Aorta (tissue), 5 donors: Measurements from ENCODE around the gene CCDC18. TPM values are rescaled to one million over a fixed set of nuclear protein-coding genes. Genes with fewer than 3 reads are reported as not detected.
"Not testable (repeated sequence)": the region's sequence is repeated elsewhere in the genome, so short reads cannot be mapped to it uniquely, and the experiment has no call there.

Experiments used
- ATAC-seq: fragments of 200-7000 bp; cut with Tn5 transposase; one replicate; pipeline ENCODE4 v1.9.1; 2022; ENCODE audit warnings: moderate library complexity; ENCODE audit not compliant: low FRiP score
- DNase-seq, 2 donors: peaks; one replicate each; pipeline ENCODE4 v3.0.0-alpha.2; 2020
- H3K27ac ChIP-seq, 2 donors: one replicate each; pipeline ENCODE4 v1.5.1; 2013; ENCODE audit warnings: low read length in 2 of 2, mild to moderate bottlenecking in 2 of 2, moderate library complexity in 2 of 2, control low read depth in 1 of 2, inconsistent platforms in 1 of 2, low read depth in 1 of 2
- H3K27me3 ChIP-seq, 2 donors: one replicate each; pipeline ENCODE4 v1.6.1; 2013; ENCODE audit warnings: control low read depth in 1 of 2, low read length in 1 of 2, mild to moderate bottlenecking in 1 of 2, moderate library complexity in 1 of 2; ENCODE audit not compliant: insufficient read depth in 2 of 2, control insufficient read depth in 1 of 2
- H3K36me3 ChIP-seq, 2 donors: one replicate each; pipeline ENCODE4 v1.6.1; 2013; ENCODE audit warnings: control low read depth in 1 of 2, low read length in 1 of 2, mild to moderate bottlenecking in 1 of 2; ENCODE audit not compliant: insufficient read depth in 2 of 2, control insufficient read depth in 1 of 2
- H3K4me1 ChIP-seq, 2 donors: one replicate each; pipeline ENCODE4 v1.6.1; 2013; ENCODE audit warnings: low read length in 2 of 2, control low read depth in 1 of 2, mild to moderate bottlenecking in 1 of 2, moderate library complexity in 1 of 2; ENCODE audit not compliant: insufficient read depth in 2 of 2, control insufficient read depth in 1 of 2
- H3K4me3 ChIP-seq, 2 donors: one replicate each; pipeline ENCODE4 v1.5.1; 2013; ENCODE audit warnings: low read length in 2 of 2, control low read depth in 1 of 2, mild to moderate bottlenecking in 1 of 2
- H3K9me3 ChIP-seq: one replicate; pipeline ENCODE4 v1.6.1; 2013; ENCODE audit warnings: mild to moderate bottlenecking, low read length; ENCODE audit not compliant: control insufficient read depth
- WGBS, 2 donors: extraction: QIAGEN DNeasy Blood & Tissue Kit; methylation state at CpG; one replicate each; pipeline ENCODE4 v1.1.7; 2013; 5-methylcytosine and 5-hydroxymethylcytosine counted together
- intact Hi-C, 2 donors: fragments of 100-400 bp; cut with DNase I; formaldehyde crosslinking; loops; one replicate each; pipeline versions ENCODE4 v1.14.2 to v1.15.0; 2022
- polyA plus RNA-seq, 2 donors: library from polyadenylated mRNA; stranded (reverse); fragments of 200-250 nt; gene quantifications; one replicate each; pipeline ENCODE4 v1.2.3, GENCODE V29; 2013
- total RNA-seq, 2 donors: library from RNA; stranded (reverse); fragmentation: NEBNext Ultra II Directional; extraction: Animal tissue kit (Norgen Biotek cat#: 25700); gene quantifications; one replicate each; pipeline ENCODE4 v1.2.1, GENCODE V29; 2021
- donor health status: healthy with polysubstance abuse.
- donor health status: Bipolar disorder and iron deficiency.
- donor health status: DM: no; HTN: no; CAD: no.
- donor health status: DM: no; HTN: no; CAD: no.
- donor health status: DM: yes; HTN: yes; CAD: no.

The CCDC18 gene
- total and polyA plus RNA-seq, 4 donors, result 1.2 to 6.6 (median 4.4) TPM

GRCh38 chr1:93205892-93206566 is 25.5 kb downstream of the CCDC18 start:
- H3K4me1 ChIP-seq, result no peaks in the 10 kb centered on the region
- H3K27me3 ChIP-seq, result no peaks in the 10 kb centered on the region
- no peaks in the 10 kb centered on the region for H3K9me3 ChIP-seq
- 92% methylated on average over 6 of the region's 6 CpGs for WGBS, 2 donors
- intact Hi-C loops, result no loop called here
- H3K4me3 ChIP-seq, result no peak overlapping the region
- H3K36me3 ChIP-seq, result no peaks in the 10 kb centered on the region
- H3K27ac ChIP-seq, result no peak overlapping the region
- ATAC-seq, result no peak
- no peak for DNase-seq

- no peak overlapping the region for H3K27ac ChIP-seq
- no peak for ATAC-seq
Measured at GRCh38 chr1:93206567-93206954, 26.0 kb downstream of the CCDC18 start.

GRCh38 chr1:93207211-93207610 is 26.7 kb downstream of the CCDC18 start:
- WGBS, 2 donors, result 92 to 93% methylated on average over 5 of the region's 5 CpGs

More at GRCh38 chr1:93206567-93206954, 26.0 kb downstream of the CCDC18 start:
- intact Hi-C loops, result no loop called here
- H3K9me3 ChIP-seq, result no peaks in the 10 kb centered on the region
- no peaks in the 10 kb centered on the region for H3K4me1 ChIP-seq
- DNase-seq, result no peak
- H3K27me3 ChIP-seq, result no peaks in the 10 kb centered on the region
- no peaks in the 10 kb centered on the region for H3K36me3 ChIP-seq
- no peak overlapping the region for H3K4me3 ChIP-seq

GRCh38 chr1:93215322-93215721 is 34.8 kb downstream of the CCDC18 start:
- no peaks in the 10 kb centered on the region for H3K9me3 ChIP-seq
- intact Hi-C loops, result no loop called here
- no peak overlapping the region for H3K4me3 ChIP-seq
- 93 to 96% methylated on average over 2 of the region's 2 CpGs for WGBS, 2 donors
- ATAC-seq (no peak), DNase-seq (no peak)
- H3K4me1 ChIP-seq, result no peaks in the 10 kb centered on the region
- H3K27ac ChIP-seq, result no peak overlapping the region
- H3K36me3 ChIP-seq, result no peaks in the 10 kb centered on the region
- H3K27me3 ChIP-seq, result no peaks in the 10 kb centered on the region

More at GRCh38 chr1:93207211-93207610, 26.7 kb downstream of the CCDC18 start:
- H3K27ac ChIP-seq, result no peak overlapping the region
- ATAC-seq (no peak), DNase-seq (no peak)
- H3K4me3 ChIP-seq, result no peak overlapping the region
- intact Hi-C loops, result no loop called here
- H3K4me1 ChIP-seq, result no peaks in the 10 kb centered on the region
- no peaks in the 10 kb centered on the region for H3K36me3 ChIP-seq
- H3K9me3 ChIP-seq, result no peaks in the 10 kb centered on the region
- H3K27me3 ChIP-seq, result no peaks in the 10 kb centered on the region

GRCh38 chr1:93219443-93219842 is 38.9 kb downstream of the CCDC18 start:
- 89 to 90% methylated on average over 6 of the region's 6 CpGs for WGBS, 2 donors
- Histone ChIP-seq H3K27me3 (no peaks in the 10 kb centered on the region), H3K27ac (no peak overlapping the region), H3K4me3 (no peak overlapping the region), H3K9me3 (no peaks in the 10 kb centered on the region), H3K4me1 (no peaks in the 10 kb centered on the region), H3K36me3 (no peaks in the 10 kb centered on the region)
- intact Hi-C loops, result no loop called here
- no peak for DNase-seq
- ATAC-seq, result no peak

- DNase-seq, ATAC-seq, H3K4me1 ChIP-seq, intact Hi-C loops, H3K36me3 ChIP-seq, H3K27ac ChIP-seq, H3K4me3 ChIP-seq, H3K27me3 ChIP-seq, H3K9me3 ChIP-seq: not testable (repeated sequence)
- WGBS, 2 donors, result 89 to 98% methylated on average over 5 of the region's 5 CpGs
Measured at GRCh38 chr1:93220716-93221115, 40.2 kb downstream of the CCDC18 start.

GRCh38 chr1:93221913-93222312 is 41.4 kb downstream of the CCDC18 start:
- DNase-seq (no peak), ATAC-seq (no peak)

GRCh38 chr1:93223023-93223675 is 42.6 kb downstream of the CCDC18 start:
- WGBS, 2 donors, result 88 to 90% methylated on average over 2 of the region's 2 CpGs
- ATAC-seq (no peak), DNase-seq (no peak)

More at GRCh38 chr1:93221913-93222312, 41.4 kb downstream of the CCDC18 start:
- H3K4me1 ChIP-seq, result no peaks in the 10 kb centered on the region
- no peaks in the 10 kb centered on the region for H3K9me3 ChIP-seq
- 89 to 95% methylated on average over 3 of the region's 3 CpGs for WGBS, 2 donors
- no peaks in the 10 kb centered on the region for H3K36me3 ChIP-seq
- H3K27me3 ChIP-seq, result no peaks in the 10 kb centered on the region
- no peak overlapping the region for H3K4me3 ChIP-seq
- no peak overlapping the region for H3K27ac ChIP-seq
- intact Hi-C loops, result no loop called here

GRCh38 chr1:93235261-93235660 is 54.7 kb downstream of the CCDC18 start:
- Histone ChIP-seq H3K9me3 (no peaks in the 10 kb centered on the region), H3K27ac (no peak overlapping the region), H3K4me3 (no peak overlapping the region), H3K4me1 (no peaks in the 10 kb centered on the region), H3K36me3 (no peaks in the 10 kb centered on the region), H3K27me3 (no peaks in the 10 kb centered on the region)
- ATAC-seq, result no peak
- intact Hi-C loops, result no loop called here
- no peak for DNase-seq

More at GRCh38 chr1:93223023-93223675, 42.6 kb downstream of the CCDC18 start:
- H3K4me1 ChIP-seq, result no peaks in the 10 kb centered on the region
- H3K36me3 ChIP-seq, result no peaks in the 10 kb centered on the region
- intact Hi-C loops, result no loop called here
- no peaks in the 10 kb centered on the region for H3K9me3 ChIP-seq
- no peaks in the 10 kb centered on the region for H3K27me3 ChIP-seq
- H3K27ac ChIP-seq, result no peak overlapping the region
- no peak overlapping the region for H3K4me3 ChIP-seq
